Fibroblast of lung (primary cell): Measurements from ENCODE around the gene HCLS1.
"Not testable (repeated sequence)": the region's sequence is repeated elsewhere in the genome, so short reads cannot be mapped to it uniquely, and the experiment has no call there.

Experiments
- EZH2 ChIP-seq: IDR thresholded peaks from 2 replicates; pipeline ENCODE4 v1.5.1; 2012; ENCODE audit warnings: low read length, control low read depth, mild to moderate bottlenecking; ENCODE audit errors: missing control alignments
- TF ChIP-seq, protein P1 (sequence below), 2 donors: IDR thresholded peaks in 1 of 2; conservative IDR thresholded peaks in 1 of 2; 1 replicate in 1 of 2; 2 replicates in 1 of 2; pipeline ENCODE4 v1.5.1; 2011 to 2012; ENCODE audit warnings: low read length in 2 of 2, control low read depth in 1 of 2, inconsistent platforms in 1 of 2, low read depth in 1 of 2, mild to moderate bottlenecking in 1 of 2

GRCh38 chr3:121599900-121600299 is 60.8 kb downstream of the HCLS1 start:
- TF ChIP-seq, protein P1, sequence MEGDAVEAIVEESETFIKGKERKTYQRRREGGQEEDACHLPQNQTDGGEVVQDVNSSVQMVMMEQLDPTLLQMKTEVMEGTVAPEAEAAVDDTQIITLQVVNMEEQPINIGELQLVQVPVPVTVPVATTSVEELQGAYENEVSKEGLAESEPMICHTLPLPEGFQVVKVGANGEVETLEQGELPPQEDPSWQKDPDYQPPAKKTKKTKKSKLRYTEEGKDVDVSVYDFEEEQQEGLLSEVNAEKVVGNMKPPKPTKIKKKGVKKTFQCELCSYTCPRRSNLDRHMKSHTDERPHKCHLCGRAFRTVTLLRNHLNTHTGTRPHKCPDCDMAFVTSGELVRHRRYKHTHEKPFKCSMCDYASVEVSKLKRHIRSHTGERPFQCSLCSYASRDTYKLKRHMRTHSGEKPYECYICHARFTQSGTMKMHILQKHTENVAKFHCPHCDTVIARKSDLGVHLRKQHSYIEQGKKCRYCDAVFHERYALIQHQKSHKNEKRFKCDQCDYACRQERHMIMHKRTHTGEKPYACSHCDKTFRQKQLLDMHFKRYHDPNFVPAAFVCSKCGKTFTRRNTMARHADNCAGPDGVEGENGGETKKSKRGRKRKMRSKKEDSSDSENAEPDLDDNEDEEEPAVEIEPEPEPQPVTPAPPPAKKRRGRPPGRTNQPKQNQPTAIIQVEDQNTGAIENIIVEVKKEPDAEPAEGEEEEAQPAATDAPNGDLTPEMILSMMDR (conservative IDR thresholded peaks at IDR 0.05 in 1 of 2, IDR thresholded peaks at IDR 0.05 in 1 of 2; ENCODE audit: low read depth in 1 of 2, low read length in 2 of 2), result not testable (repeated sequence)
- not testable (repeated sequence) for TF ChIP-seq EZH2
